Nephron progenitor cell (in vitro differentiated cells): Measurements from ENCODE around the gene PERP.
A peak's percentile ranks its signal among the peaks of the same experiment; 100 is the strongest.

Experiments
- DNase-seq: peaks from one replicate; pipeline ENCODE4 v3.0.0; 2021
- H3K27ac Mint-ChIP-seq: 2 replicates; pipeline ENCODE4 v1.8.0; 2021; ENCODE audit warnings: mild to moderate bottlenecking, moderate library complexity, mixed read lengths
- H3K27me3 Mint-ChIP-seq: 2 replicates; pipeline ENCODE4 v1.8.0; 2021; ENCODE audit warnings: mild to moderate bottlenecking, low read depth, mixed read lengths; ENCODE audit not compliant: poor library complexity
- H3K36me3 Mint-ChIP-seq: 2 replicates; pipeline ENCODE4 v1.8.0; 2021; ENCODE audit warnings: low read depth, mixed read lengths
- H3K4me1 Mint-ChIP-seq: 2 replicates; pipeline ENCODE4 v1.8.0; 2021; ENCODE audit warnings: mixed read lengths
- H3K4me3 Mint-ChIP-seq: 2 replicates; pipeline ENCODE4 v1.8.0; 2021; ENCODE audit warnings: mild to moderate bottlenecking, moderate library complexity, mixed read lengths
- H3K9me3 Mint-ChIP-seq: 2 replicates; pipeline ENCODE4 v1.8.0; 2021; ENCODE audit warnings: mild to moderate bottlenecking, moderate library complexity, mixed read lengths
- CTCF ChIP-seq: fragments of 200-600 bp; sonication (generic); IDR thresholded peaks from 2 replicates; pipeline ENCODE4 v1.5.0; 2021; ENCODE audit warnings: antibody characterized with exemption

The PERP gene

GRCh38 chr6:138107078-138107751 is at the start of gene PERP:
PERP (minus strand) TSS chr6:138107419; CDS start chr6:138107340, 79 bp downstream.
- Mint-ChIP-seq H3K4me3 (peak within 1 kb of the TSS; percentile 95), H3K27ac (peak within 1 kb of the TSS; percentile 62), H3K27me3 (peaks cover 20% of the 10 kb centered on the region), H3K4me1 (peaks cover 38% of the 10 kb centered on the region), H3K36me3 (peaks cover 14% of the 10 kb centered on the region), H3K9me3 (peaks cover 3% of the 10 kb centered on the region)
- DNase-seq = peak; percentile 76
- no peak for TF ChIP-seq CTCF

GRCh38 chr6:138155443-138155842 is 48.2 kb upstream of the PERP start:
- peaks cover 20% of the 10 kb centered on the region for H3K9me3 Mint-ChIP-seq
- DNase-seq = no peak
- no peak for TF ChIP-seq CTCF
- no peaks in the 10 kb centered on the region for H3K36me3 Mint-ChIP-seq
- H3K27me3 Mint-ChIP-seq = peaks cover 49% of the 10 kb centered on the region
- H3K4me3 Mint-ChIP-seq = no peak overlapping the region
- H3K4me1 Mint-ChIP-seq = no peaks in the 10 kb centered on the region
- no peak overlapping the region for H3K27ac Mint-ChIP-seq

GRCh38 chr6:138146544-138146943 is 39.3 kb upstream of the PERP start:
- no peak for TF ChIP-seq CTCF
- H3K4me1 Mint-ChIP-seq = no peaks in the 10 kb centered on the region
- no peak overlapping the region for H3K27ac Mint-ChIP-seq
- no peak for DNase-seq
- H3K9me3 Mint-ChIP-seq = no peaks in the 10 kb centered on the region
- no peaks in the 10 kb centered on the region for H3K36me3 Mint-ChIP-seq
- H3K4me3 Mint-ChIP-seq = no peak overlapping the region
- peaks cover 21% of the 10 kb centered on the region for H3K27me3 Mint-ChIP-seq

- no peak for DNase-seq
- H3K27ac Mint-ChIP-seq = no peak overlapping the region
- peaks cover 20% of the 10 kb centered on the region for H3K27me3 Mint-ChIP-seq
- no peaks in the 10 kb centered on the region for H3K9me3 Mint-ChIP-seq
- H3K4me1 Mint-ChIP-seq = no peaks in the 10 kb centered on the region
- no peaks in the 10 kb centered on the region for H3K36me3 Mint-ChIP-seq
- TF ChIP-seq CTCF = no peak
- no peak overlapping the region for H3K4me3 Mint-ChIP-seq
Measured at GRCh38 chr6:138145402-138145801, 38.2 kb upstream of the PERP start.

- no peak overlapping the region for H3K27ac Mint-ChIP-seq
- no peak for TF ChIP-seq CTCF
- DNase-seq = no peak
- H3K27me3 Mint-ChIP-seq = peaks cover 10% of the 10 kb centered on the region
- no peaks in the 10 kb centered on the region for H3K4me1 Mint-ChIP-seq
- no peaks in the 10 kb centered on the region for H3K9me3 Mint-ChIP-seq
- no peak overlapping the region for H3K4me3 Mint-ChIP-seq
- no peaks in the 10 kb centered on the region for H3K36me3 Mint-ChIP-seq
Measured at GRCh38 chr6:138142806-138143205, 35.6 kb upstream of the PERP start.

GRCh38 chr6:138129190-138129589 is 22.0 kb upstream of the PERP start:
- no peak overlapping the region for H3K4me3 Mint-ChIP-seq
- peaks cover 12% of the 10 kb centered on the region for H3K27me3 Mint-ChIP-seq
- no peaks in the 10 kb centered on the region for H3K36me3 Mint-ChIP-seq
- no peaks in the 10 kb centered on the region for H3K4me1 Mint-ChIP-seq
- DNase-seq = no peak
- TF ChIP-seq CTCF = no peak
- H3K27ac Mint-ChIP-seq = no peak overlapping the region
- peaks cover 19% of the 10 kb centered on the region for H3K9me3 Mint-ChIP-seq
